Inflammatory macrophage treated with lipopolysaccharide for 4 hours (primary cell): ENCODE data around the gene PIK3R3.
"Not testable (repeated sequence)": the region's sequence is repeated elsewhere in the genome, so short reads cannot be mapped to it uniquely, and the experiment has no call there.

Source experiments
- DNase-seq: peaks from one replicate; pipeline ENCODE4 v3.0.0-alpha.2; 2020

PIK3R3 gene

GRCh38 chr1:46062651-46063319 is 69.6 kb downstream of the PIK3R3 start:
- peak; percentile 77 for DNase-seq

- DNase-seq: no peak
Observed at GRCh38 chr1:46061146-46061545, 71.3 kb downstream of the PIK3R3 start.

GRCh38 chr1:46058936-46059335 is 73.5 kb downstream of the PIK3R3 start:
- peak; percentile 37 for DNase-seq

- DNase-seq: no peak
Observed at GRCh38 chr1:46057781-46058180, 74.6 kb downstream of the PIK3R3 start.

GRCh38 chr1:46057215-46057614 is 75.2 kb downstream of the PIK3R3 start:
- not testable (repeated sequence) for DNase-seq

GRCh38 chr1:46056325-46056724 is 76.1 kb downstream of the PIK3R3 start:
- no peak for DNase-seq

GRCh38 chr1:46053734-46054133 is 78.7 kb downstream of the PIK3R3 start:
- no peak for DNase-seq

- DNase-seq: no peak
Observed at GRCh38 chr1:46044116-46044515, 88.3 kb downstream of the PIK3R3 start.

- peak; percentile 57 for DNase-seq
Observed at GRCh38 chr1:46043458-46044017, 88.9 kb downstream of the PIK3R3 start.

GRCh38 chr1:46041974-46042373 is 90.5 kb downstream of the PIK3R3 start:
- DNase-seq: no peak

GRCh38 chr1:46041551-46041950 is 90.9 kb downstream of the PIK3R3 start:
- no peak for DNase-seq

GRCh38 chr1:46039571-46040052 is 92.8 kb downstream of the PIK3R3 start:
- DNase-seq: peak; percentile 15

GRCh38 chr1:46036894-46037839 is 95.3 kb downstream of the PIK3R3 start:
- DNase-seq: peak; percentile 73

- DNase-seq: no peak
Observed at GRCh38 chr1:46034601-46035516, 97.6 kb downstream of the PIK3R3 start.

GRCh38 chr1:46030876-46031660 is 101.4 kb downstream of the PIK3R3 start:
- DNase-seq: no peak

GRCh38 chr1:46030074-46030870 is 102.2 kb downstream of the PIK3R3 start:
- DNase-seq: no peak

GRCh38 chr1:46027788-46028573 is 104.4 kb downstream of the PIK3R3 start:
- no peak for DNase-seq

GRCh38 chr1:46026531-46026930 is 105.9 kb downstream of the PIK3R3 start:
- DNase-seq: no peak

GRCh38 chr1:46021046-46021996 is 111.1 kb downstream of the PIK3R3 start:
- DNase-seq: no peak
